NAMALWA (cell line): Measurements from ENCODE around the gene SCGB3A2.
"Not testable (repeated sequence)": the region's sequence is repeated elsewhere in the genome, so short reads cannot be mapped to it uniquely, and the experiment has no call there.

Source experiments
- DNase-seq: peaks from one replicate; pipeline ENCODE4 v3.0.0-alpha.2; 2015; ENCODE audit warnings: low spot score

SCGB3A2 gene

DNA sequence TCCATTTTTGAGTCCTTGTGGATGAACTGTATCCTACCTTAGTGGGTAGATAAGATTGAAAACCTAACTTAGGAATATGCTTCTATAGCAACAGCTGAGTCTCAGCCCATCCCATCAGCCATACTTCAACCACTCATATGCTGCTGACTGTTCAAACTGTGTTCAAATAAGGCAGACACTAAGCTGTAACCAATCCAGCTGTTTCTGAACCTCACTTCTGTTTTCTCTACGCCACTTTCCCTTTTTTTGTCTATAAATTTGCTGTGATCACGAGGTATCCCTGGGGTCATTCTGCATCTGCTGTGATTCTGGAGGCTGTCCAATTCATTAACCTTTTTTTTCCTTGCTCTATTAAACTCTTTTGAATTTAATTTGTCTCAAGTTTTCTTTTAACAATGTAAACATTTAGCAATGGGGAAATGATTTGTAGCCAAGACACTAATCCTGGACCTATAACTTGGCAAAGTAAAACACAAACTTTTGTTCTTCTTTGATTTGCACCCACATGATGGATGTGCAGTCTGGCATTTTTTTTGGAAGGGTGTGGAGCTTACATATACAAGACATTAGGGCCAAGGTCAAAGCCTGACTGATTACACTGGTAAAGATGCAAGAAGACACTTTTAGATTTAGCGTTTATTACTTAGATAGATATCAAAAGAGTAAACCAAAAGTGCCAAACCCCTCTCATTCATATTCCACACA lies 14.9 kb upstream of the SCGB3A2 start:
- DNase-seq: no peak

DNA sequence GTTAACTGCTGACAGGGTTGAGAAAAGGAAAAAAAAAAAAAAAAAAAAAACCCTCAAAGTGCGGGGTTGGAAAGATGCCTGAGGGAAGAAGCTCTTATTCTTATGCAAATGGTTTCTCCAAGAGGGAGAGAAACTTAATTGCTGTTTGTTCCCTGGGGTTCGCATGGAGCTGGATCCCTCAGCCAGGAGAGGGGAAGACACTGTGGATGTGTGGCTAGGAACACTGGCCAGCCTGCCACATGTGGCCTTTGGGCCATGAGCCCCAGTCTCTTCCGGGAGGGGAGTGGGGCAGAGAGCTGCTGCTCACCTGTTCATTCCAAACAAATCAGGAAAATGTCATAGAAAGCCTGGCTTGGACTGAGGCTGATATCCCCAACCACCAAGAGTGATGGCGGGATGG lies 9.4 kb upstream of the SCGB3A2 start:
- DNase-seq: no peak

DNA sequence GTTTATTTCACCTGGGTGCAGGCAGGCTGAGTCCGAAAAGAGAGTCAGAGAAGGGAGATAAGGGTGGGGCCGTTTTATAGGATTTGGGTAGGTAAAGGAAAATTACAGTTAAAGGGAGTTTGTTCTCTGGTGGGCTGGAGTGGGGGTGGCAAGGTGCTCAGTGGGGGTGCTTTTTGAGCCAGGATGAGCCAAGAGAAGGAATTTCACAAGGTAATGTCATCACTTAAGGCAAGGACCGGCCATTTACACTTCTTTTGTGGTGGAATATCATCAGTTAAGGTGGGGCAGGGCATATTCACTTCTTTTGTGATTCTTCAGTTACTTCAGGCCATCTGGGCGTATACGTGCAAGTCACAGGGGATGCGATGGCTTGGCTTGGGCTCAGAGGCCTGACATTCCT lies 8.6 kb upstream of the SCGB3A2 start:
- not testable (repeated sequence) for DNase-seq

DNA sequence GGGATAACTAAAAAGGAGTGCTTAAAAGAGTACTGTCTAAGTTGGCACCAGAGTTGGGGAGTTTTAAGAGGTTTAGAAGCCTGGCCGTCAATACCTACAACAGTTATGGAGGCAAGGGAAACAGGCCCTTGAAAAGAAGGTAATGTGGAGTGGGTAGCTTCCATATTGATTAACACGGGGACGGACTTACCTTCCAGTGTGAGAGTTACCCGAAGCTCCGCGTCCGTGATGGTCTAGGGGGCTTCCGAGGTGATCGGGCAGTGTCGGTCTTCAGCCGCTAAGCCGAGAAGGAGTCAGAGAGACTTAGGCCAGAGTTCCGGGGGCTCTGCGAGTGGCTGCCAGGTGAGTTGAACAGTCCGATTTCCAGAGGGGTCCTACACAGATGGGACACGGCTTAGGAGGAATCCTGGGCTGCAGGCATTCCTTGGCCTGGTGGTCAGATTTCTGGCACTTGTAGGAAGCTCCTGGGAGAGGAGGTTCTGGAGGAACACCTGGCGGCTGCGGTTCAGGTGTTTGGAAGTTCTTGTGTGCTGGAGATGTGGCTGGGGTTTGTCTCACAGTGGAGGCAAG lies 6.4 kb upstream of the SCGB3A2 start:
- not testable (repeated sequence) for DNase-seq

DNA sequence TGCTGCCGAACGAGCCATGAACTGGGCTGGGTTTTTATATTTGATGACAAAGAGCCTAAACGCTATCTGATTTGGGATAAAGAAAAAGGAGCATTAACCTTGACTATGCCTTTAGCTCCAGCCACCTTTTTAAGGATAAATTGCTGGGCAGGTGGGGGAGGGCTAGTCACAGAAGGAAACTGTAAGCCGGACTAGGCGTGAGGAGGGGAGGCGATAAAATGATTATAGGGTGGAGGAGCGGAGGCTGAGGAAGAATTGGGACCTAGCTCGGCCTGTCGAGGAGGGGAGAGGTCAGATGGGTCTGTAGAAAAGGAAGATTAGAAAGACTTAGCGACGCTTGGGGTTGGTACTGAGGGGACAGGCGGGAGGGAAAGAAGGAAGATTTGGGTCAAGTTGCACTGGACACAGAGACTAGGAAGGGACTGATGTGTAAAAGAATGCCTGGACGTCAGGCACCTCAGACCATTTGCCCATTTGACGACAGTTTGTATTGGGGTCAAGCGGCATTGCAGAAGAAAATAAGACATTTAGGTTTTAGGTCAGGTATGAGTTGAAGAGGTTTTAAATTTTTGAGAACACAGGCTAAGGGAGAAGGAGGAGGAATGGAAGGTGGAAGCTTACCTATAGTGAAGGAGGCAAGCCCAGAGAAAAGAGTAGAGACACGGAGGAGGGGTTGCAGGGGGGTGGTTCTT lies 5.6 kb upstream of the SCGB3A2 start:
- not testable (repeated sequence) for DNase-seq

DNA sequence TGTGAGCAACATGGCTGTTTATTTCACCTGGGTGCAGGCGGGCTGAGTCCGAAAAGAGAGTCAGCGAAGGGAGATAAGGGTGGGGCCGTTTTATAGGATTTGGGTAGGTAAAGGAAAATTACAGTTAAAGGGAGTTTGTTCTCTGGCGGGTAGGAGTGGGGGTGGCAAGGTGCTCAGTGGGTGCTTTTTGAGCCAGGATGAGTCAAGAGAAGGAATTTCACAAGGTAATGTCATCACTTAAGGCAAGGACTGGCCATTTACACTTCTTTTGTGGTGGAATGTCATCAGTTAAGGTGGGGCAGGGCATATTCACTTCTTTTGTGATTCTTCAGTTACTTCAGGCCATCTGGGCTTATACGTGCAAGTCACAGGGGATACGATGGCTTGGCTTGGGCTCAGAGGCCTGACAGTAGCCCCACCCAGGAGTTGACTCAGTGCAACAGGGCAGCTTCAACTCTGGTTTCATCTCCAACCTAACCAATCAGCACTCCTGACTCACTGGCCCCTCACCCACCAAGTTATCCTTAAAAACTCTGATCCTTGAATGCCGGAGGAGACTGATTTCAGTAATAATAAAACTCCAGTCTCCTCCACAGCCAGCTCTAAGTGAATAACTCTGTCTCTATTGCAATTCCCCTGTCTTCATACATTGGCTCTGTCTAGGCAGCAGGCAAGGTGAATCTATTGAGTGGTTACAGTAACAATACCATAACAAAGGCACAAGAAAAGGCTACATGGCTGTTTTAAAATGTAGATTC lies 4.2 kb upstream of the SCGB3A2 start:
- DNase-seq: not testable (repeated sequence)

DNA sequence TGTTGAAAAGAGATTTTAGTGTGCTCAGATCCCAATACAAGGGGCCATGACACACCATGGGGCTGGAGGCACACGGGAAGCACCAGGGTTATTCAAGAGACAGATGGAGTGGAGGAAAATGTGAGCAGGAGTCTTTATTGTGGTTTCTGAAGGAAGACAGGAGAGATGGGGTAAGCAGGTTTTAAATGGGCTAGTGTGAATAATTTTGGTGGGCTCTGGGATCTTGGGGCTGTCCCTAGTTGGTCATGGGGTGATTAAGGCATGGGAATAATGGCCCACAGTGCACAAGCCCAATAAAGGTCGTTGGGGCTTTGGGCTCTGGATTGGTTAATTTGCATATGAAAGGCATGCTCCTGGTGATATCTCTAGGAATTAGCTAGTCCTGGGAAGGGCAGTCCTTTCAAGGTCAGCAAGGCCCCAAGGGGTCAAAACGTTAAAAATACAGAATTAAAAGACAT lies 3.6 kb upstream of the SCGB3A2 start:
- DNase-seq: no peak

DNA sequence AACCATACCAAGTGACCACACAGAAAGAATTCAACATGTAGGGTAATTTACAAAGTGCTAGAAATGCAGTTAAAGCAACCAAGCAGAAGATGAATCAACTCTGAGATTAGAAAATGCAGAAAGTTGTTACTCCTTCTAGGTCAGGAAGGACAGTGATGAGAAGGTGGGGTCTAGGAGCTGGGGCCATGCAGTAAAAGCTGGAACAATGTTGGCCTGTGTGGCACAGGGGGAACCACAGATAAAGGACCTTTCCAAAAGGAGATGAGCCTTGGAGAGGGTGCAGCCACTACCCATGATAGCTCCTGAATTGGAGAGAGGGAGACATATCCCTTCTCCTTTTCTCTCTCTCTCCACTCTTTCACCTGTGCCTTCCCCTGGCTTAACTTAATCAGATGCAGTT lies 2.4 kb upstream of the SCGB3A2 start:
- no peak for DNase-seq

DNA sequence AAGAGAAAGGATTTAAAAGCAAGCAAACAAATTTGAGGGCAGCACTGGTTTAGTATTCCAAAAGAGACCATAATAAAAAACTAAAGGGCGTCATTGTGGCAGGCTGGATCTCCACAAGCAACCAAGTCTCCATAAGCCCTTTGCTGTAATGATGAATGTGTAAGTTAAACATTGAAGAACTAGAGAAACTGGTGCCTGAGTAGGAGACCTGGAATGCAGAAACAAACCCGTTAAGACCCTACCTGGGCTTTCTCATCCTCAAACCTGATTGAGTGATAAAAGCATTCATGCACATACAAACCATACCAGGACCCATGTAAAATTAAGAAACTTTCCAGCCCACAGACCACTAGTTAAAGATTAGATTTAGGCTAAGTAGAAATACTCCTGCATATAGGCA lies 1.9 kb upstream of the SCGB3A2 start:
- no peak for DNase-seq

DNA sequence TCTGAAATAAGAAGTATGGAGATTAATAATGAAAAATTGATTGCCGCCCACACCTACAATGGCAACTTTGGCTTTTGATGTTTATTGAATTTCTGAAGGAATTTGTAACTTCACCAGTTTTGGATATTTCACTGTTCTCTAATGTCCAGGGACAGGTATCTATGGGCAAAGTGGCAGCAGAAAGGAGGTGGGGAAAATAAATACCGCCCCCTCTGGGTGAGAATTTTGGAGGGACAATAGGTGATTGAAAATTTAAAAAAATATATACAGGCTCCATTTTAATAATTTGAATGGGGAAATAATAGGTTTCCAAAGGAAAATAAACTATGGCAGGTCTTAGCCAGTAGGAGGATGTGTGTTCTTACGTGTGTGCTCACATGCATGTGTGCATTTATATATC lies 1.3 kb downstream of the SCGB3A2 start:
- DNase-seq: no peak

DNA sequence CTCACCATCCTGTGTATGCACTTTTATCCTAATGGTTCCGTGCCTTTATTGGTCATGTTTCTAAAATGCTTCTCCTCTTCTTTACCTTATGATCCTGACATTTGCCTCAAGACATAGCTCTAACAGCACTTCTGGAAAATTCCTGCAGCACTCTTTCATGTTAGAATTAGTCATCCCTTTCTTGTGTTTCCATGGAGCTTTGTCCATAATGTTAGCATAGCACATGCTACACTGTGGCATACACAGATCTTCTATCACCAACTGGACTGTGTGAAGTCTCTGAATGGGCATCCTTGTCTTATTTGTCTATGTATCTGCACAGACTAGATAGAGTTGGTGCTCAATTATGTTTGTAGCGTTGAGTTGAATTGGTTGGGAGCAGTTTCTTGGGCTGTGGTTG lies 2.0 kb downstream of the SCGB3A2 start:
- no peak for DNase-seq

DNA sequence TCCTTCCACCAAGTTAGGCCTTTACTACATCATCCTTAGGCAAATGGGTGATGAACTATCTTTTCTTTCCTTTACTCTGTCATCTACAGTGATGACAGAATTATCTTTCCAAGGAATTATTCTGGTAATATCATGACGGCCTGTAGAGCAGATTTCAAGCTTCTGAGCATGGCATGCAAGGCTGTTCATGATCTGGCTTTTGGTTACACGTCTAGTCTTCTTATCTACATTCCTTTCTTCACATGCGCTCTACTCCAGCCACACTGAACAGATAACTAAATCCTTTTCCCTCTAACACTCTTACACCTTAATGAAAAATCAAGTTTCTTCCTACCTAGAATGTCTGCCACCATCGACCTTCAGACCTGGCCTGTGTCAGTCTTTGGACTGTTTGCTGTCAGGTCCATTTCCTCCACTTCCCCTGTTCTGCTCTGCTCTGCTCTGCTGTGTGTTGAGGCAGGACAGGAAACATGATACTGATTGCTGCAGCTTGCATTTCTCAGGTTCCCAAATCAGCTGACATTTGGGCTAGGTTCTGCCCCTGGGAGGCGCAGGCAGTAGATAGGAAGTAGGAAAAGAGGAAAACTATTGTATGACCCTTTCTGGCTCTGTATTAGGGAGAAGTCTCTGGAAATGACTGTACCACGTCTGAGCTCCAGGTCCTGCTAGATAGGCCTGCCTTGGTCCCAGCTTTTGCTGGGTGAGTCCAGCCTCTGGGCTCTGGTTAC lies 4.2 kb downstream of the SCGB3A2 start:
- no peak for DNase-seq

DNA sequence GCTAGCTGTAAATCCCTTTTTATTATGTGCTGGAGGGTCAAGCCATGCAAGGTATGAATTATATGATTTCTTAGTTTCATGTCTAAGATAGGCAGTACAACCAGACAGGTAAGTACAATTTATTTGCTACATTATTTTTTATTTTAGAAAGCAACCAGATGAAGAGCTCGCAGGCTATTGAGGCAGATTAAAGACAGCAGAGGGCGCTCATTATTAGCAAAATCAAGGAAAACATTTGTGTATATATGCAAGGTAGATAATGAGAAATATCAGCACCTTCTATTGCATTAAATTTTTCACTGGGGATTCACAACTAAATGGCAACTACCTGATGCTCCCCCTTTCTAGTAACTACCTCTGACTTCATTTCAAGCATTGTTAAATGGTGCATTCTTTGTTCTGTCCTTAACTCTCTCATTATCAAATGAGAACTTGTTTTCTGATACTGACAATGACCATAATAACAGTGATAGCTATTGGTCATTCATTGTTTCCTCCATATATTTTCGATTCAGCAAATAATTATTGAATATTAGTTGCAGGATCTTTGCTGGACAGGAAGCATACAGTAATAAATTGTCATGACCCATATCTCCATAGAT lies 8.6 kb downstream of the SCGB3A2 start:
- peak; percentile 40 for DNase-seq

DNA sequence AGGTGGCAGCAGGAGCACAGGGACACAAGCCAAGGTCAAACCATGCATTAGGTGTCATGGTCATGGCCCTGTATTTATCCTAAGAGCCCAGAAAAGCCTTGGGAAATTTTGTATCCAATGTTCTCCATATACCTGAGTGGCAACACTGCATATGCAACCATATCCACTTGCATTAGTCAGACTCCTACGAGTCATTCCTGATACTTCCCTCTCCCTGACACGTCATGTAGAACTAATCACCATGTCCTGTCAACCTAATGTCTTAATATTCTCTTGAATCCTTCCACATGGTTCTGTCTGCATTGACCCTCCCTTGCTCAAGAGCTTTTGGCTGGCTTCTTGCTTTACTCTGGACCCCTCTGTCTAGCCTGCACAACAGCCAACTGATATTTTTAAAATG lies 9.4 kb downstream of the SCGB3A2 start:
- DNase-seq: no peak

DNA sequence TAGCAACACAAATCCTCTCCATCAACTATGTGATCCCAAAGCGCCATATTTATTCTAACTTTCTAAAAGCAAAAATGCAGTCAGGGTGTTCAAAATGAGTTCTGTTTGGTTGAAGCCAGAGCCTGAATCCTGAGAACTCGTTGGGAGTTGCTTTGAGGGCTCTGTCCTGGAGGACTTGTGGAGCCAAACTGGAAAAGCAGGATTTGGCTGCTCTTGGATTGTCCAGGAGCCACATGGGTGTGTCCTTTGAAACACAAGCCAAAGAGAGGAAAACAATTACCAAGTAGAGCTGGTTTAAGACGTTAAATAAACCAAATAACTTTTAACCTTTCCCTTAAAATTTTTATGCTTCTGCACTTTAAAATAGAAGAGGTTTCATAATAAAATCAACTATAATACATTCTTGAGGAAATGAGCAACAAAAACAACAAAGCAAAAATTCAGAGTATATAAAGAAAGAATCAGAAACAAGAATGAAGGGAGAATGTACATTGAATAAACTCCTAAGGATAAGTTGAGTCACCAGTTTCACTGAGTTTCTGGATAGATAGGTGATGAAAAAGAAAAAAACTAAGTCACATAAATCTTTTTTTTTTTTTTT lies 14.3 kb downstream of the SCGB3A2 start:
- no peak for DNase-seq

DNA sequence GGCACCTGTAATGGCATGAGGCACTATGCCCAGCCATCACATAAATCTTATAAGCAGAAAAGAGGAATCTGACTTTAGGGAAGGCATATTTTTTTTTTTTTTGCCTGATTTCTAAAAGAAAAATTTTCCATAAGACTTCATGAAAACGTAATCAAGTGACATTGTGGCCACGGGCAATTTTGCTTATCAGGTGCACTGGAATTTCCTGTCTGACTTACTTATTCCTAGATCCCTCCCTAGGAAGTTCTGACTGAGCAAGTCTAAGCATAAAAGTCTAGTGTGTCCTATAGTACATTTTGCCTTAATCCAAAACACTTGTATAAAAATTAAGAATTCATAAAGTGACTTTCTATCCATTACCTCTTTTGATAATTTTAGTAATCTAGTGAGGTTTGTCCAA lies 15.3 kb downstream of the SCGB3A2 start:
- DNase-seq: no peak

DNA sequence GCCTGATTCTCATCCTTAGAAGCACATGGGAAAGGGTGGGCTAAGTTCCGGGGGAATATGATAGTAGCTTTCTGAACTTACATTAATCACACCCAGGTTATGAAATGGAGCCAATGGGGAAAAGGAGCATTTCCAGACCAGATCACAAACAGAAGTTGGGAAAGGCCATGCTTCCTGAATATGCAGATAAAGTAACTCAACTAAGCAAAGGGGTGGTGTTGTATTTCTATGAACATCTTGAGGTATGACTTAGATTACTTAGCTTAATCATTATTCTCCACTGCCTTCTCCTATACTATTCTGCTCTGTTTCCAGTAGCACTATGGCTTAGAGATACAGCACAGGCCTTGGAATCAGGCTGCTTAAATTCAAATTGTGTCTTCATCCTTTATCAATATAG lies 17.4 kb downstream of the SCGB3A2 start:
- DNase-seq: no peak

DNA sequence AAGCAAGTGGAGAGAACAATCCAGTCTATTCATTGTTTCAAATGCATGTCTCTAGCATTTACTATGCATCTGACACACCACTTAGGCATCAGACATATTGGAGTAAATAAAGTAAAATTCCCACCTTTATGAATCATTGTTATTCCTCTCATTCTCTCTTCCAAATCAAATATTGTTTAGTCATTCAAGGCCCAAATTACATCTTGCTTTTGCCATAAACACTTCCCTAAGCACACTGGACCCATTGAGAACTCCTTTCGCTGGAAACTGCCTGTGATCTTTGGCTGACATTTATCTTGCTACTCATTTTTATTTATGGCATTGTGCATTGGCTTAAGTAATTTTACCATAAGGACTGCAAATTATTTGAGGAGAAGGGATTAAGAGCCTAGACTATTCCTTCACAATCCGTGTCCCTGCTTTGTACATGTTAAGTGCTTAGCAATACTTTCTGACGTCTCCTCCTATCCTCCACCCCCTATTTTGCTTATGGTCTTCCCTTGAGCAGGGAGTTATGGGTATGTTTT lies 20.4 kb downstream of the SCGB3A2 start:
- no peak for DNase-seq

DNA sequence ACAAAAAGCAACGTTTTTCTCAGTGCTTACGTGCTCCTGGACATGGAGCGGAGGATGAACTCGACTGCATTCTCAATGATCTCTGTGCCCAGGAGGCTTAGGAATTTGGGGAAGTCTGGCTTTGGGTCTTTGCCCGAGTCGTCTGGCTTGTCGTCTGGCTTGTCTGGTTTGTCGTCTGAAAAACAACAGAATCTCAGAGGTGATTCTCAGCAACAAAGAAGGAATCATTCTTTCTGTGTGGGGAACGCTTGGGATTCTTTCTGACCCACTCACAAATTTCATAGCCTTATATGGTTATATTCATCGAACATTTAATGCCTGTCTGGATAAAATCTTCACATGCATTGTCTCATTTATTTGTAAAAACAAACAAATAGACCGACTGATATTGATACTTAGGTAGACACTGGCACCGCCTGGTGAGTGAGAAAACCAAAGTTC lies 23.1 kb downstream of the SCGB3A2 start:
- DNase-seq: no peak

DNA sequence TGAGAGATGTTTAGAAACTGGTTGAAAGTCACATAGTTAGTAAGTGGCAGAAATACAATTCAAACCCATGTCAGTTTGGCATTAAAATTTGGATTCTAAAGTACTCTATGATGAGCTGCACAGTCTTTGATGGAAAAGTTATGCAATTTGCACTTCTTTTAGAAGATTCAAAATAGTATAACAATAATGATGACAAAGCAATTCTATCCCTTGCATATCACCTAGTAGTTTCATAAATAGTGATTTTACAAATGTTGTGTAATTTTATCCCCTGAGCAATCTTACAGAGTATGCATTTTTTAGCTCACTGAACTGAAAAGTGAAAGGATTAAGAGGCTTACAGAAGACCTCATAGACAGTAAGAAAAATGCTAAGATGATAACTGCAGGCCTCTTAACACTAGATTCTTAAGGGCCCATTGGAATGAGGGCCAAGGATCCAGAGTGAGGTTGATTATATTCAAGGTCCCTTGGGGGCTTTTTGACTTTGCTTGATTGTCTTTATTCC lies 24.2 kb downstream of the SCGB3A2 start:
- no peak for DNase-seq

DNA sequence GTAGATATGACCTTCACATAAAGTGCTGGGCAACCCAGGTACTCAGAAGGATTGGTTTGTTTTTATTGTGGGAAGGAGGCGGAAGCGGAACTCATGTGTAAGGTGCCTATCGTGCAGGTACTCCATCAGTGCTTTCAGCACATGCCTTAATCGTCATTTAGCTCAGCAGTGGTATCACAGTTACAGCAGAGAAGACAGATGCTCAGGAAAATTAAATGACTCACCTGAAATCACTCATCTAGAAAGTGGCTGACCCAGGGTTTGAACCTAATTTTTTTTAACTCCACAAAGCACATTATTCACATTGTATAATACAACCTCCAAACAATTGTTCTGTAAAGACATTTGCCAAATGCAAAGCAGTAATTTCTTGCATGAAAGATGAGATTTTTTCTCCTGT lies 25.6 kb downstream of the SCGB3A2 start:
- DNase-seq: no peak
